Esophagus squamous epithelium (tissue), 5 donors: Measurements from ENCODE around the gene BCL2L13. TPM values are rescaled to one million over a fixed set of nuclear protein-coding genes. Genes with fewer than 3 reads are reported as not detected.

ENCODE experiments used
- DNase-seq: peaks from one replicate; lab custom pipeline; 2025; lab: John Stamatoyannopoulos, UW
- H3K27ac ChIP-seq, 4 donors: fragments of 200-600 bp; sonication (generic); one replicate each; pipeline ENCODE4 v1.5.1; 2016 to 2019; ENCODE audit warnings: mild to moderate bottlenecking in 1 of 4
- H3K27me3 ChIP-seq, 4 donors: fragments of 200-600 bp; sonication (generic); 1 replicate in 3 of 4; 2 replicates in 1 of 4; pipeline versions ENCODE4 v1.5.1 to v1.6.0; 2017 to 2021; ENCODE audit warnings: antibody characterized with exemption in 1 of 4
- H3K36me3 ChIP-seq, 3 donors: fragments of 200-600 bp; sonication (generic); one replicate each; pipeline ENCODE4 v1.5.1; 2016 to 2019
- H3K4me1 ChIP-seq, 3 donors: fragments of 200-600 bp; sonication (generic); one replicate each; pipeline ENCODE4 v1.5.1; 2017 to 2019
- H3K4me3 ChIP-seq, 4 donors: fragments of 200-600 bp; sonication (generic); 1 replicate in 3 of 4; 2 replicates in 1 of 4; pipeline ENCODE4 v1.5.1; 2016 to 2019; ENCODE audit warnings: mild to moderate bottlenecking in 2 of 4, moderate library complexity in 1 of 4
- H3K9me3 ChIP-seq, 3 donors: fragments of 200-600 bp; sonication (generic); one replicate each; pipeline ENCODE4 v1.5.1; 2016 to 2019
- POLR2A ChIP-seq, 4 donors: fragments of 450-650 bp; IDR thresholded peaks; one replicate each; pipeline ENCODE4 v1.6.1; 2017; ENCODE audit warnings: antibody characterized with exemption in 4 of 4, mild to moderate bottlenecking in 4 of 4, moderate library complexity in 3 of 4
- WGBS, 2 donors: methylation state at CpG; one replicate each; pipeline ENCODE4 v1.1.5; 2018; 5-methylcytosine and 5-hydroxymethylcytosine counted together
- intact Hi-C: fragments of 100-400 bp; cut with DNase I; formaldehyde crosslinking; loops from one replicate; pipeline ENCODE4 v1.15.0; 2022
- total RNA-seq, 4 donors: library from RNA; depleted of rRNA; stranded (reverse); fragments of >200 nt; gene quantifications; one replicate each; pipeline ENCODE4 v1.1.0, GENCODE V29; 2016
- TF ChIP-seq, protein P1 (sequence below), 6 experiments: fragments of 450-650 bp in 4 of 6; fragments of 200-600 bp in 2 of 6; sonication (generic) in 2 of 6; IDR thresholded peaks; one replicate each; pipeline ENCODE4 v1.5.1; 2016 to 2019; ENCODE audit warnings: antibody characterized with exemption in 6 of 6, mild to moderate bottlenecking in 4 of 6, moderate library complexity in 4 of 6
- donor health status: DM: yes; HTN: yes; CAD: no.

BCL2L13 gene
- total RNA-seq, 4 donors from 2014 or later = 31.7 to 49.2 (median 43.1) TPM

DNA sequence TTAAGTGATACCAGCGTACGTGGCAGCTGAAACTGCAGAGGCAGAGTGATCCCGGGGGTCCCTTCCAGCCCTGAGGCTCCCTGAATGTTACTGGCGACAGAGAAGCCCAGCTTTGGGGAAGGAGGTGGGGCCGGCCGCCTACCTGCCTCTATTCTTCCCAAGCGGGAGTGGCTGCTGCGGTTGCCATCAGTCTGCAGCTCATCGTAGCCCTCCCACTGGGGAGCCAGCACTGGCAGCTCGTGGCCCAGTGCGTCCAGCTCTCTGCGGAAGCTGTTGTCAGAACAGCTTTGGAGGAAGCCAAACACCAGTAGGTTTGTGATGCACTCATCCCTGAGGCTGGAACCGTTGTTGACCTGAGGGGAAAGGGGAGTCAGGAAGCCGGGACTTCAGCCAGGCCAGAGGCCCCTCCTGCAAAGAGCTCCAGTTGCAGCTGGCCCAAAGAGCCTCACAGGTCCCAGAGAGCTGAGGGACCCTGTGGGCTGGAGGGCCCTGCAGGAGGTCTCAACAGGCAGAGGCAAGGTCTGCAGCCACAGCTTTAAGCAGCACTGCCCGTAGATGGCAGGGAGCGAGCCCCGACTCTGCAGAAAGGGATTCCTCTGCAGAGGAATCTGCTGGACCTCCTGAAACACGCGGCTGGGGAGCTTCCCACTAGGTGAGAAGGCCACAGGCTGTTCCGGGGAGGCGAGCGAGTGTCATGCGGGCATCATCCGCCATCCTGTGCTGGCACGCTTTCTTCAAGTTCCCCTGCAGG, 105.3 kb downstream of the BCL2L13 start:
- DNase-seq = no peak
- Histone ChIP-seq H3K27ac (no peak overlapping the region), H3K4me1 (peaks cover 0 to 22% (median 0%) of the 10 kb centered on the region in 3 donors), H3K4me3 (no peak overlapping the region), H3K9me3 (no peaks in the 10 kb centered on the region), H3K27me3 (no peaks in the 10 kb centered on the region), H3K36me3 (peaks cover 0 to 8% (median 0%) of the 10 kb centered on the region in 3 donors)
- no peak for TF ChIP-seq POLR2A (IDR thresholded peaks at IDR 0.05)
- TF ChIP-seq, protein P1, sequence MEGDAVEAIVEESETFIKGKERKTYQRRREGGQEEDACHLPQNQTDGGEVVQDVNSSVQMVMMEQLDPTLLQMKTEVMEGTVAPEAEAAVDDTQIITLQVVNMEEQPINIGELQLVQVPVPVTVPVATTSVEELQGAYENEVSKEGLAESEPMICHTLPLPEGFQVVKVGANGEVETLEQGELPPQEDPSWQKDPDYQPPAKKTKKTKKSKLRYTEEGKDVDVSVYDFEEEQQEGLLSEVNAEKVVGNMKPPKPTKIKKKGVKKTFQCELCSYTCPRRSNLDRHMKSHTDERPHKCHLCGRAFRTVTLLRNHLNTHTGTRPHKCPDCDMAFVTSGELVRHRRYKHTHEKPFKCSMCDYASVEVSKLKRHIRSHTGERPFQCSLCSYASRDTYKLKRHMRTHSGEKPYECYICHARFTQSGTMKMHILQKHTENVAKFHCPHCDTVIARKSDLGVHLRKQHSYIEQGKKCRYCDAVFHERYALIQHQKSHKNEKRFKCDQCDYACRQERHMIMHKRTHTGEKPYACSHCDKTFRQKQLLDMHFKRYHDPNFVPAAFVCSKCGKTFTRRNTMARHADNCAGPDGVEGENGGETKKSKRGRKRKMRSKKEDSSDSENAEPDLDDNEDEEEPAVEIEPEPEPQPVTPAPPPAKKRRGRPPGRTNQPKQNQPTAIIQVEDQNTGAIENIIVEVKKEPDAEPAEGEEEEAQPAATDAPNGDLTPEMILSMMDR (IDR thresholded peaks at IDR 0.05) = no peak
- 58 to 77% methylated on average over 5 to 11 of the region's 25 CpGs for WGBS, 2 donors
- intact Hi-C loops = no loop called here

DNA sequence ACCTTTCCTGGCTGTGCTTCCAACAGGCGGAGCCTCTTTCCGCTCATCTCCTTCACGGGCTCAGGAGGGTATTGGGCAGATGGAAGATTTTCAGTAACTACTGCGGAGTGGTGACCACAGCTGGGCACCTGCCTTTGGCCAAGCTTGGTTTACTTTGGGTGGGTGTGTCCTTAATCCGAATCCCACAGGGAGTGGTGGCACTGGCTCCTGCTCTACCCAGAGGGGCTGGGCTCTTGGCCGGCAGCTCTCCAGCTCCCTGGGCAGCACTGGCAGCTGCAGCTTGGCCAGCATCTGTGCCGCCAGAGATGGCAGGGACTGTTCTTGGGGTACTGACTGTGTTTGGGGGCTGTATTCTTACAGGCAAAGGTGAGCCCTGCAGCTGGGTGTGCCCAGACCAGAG, 105.9 kb downstream of the BCL2L13 start:
- no peaks in the 10 kb centered on the region for H3K9me3 ChIP-seq
- WGBS, 2 donors = 60% methylated on average over 4 of the region's 7 CpGs; no CpG with 5 or more reads in 1 of the 2 donors
- no peak for DNase-seq
- no peak overlapping the region for H3K4me3 ChIP-seq
- intact Hi-C loops = no loop called here
- peaks cover 0 to 6% (median 0%) of the 10 kb centered on the region in 3 donors for H3K36me3 ChIP-seq
- no peaks in the 10 kb centered on the region for H3K27me3 ChIP-seq
- peaks cover 0 to 22% (median 0%) of the 10 kb centered on the region in 3 donors for H3K4me1 ChIP-seq
- TF ChIP-seq, protein P1 (IDR thresholded peaks at IDR 0.05) = no peak
- no peak for TF ChIP-seq POLR2A (IDR thresholded peaks at IDR 0.05)
- H3K27ac ChIP-seq = no peak overlapping the region

DNA sequence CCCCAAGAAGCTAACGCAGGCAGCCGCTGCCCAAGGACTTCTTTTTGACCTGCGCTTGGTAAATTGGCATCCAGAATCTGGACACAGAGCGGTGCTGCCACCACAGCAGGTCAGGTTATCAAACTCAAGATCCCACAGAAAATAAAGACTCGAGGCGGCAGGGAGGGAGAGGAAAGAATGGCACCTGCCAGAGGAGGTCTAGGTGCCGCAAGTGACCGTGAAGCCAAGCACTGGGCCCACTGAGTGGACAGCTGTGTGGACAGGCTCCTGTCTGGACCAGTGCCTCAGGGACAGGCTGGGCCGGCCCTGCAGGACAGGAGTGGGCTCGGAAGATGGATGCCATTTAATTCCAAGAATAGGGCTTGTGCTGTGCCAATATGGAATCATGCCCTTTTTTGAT, 108.4 kb downstream of the BCL2L13 start:
- Histone ChIP-seq H3K27me3 (no peaks in the 10 kb centered on the region), H3K9me3 (no peaks in the 10 kb centered on the region), H3K36me3 (peaks cover 0 to 4% (median 0%) of the 10 kb centered on the region in 3 donors), H3K4me1 (peaks cover 0 to 22% (median 0%) of the 10 kb centered on the region in 3 donors), H3K4me3 (no peak overlapping the region), H3K27ac (no peak overlapping the region)
- intact Hi-C loops = no loop called here
- 88 to 95% methylated on average over 7 to 10 of the region's 10 CpGs for WGBS, 2 donors
- no peak for TF ChIP-seq POLR2A (IDR thresholded peaks at IDR 0.05)
- TF ChIP-seq, protein P1 (IDR thresholded peaks at IDR 0.05) = no peak
- DNase-seq = no peak

DNA sequence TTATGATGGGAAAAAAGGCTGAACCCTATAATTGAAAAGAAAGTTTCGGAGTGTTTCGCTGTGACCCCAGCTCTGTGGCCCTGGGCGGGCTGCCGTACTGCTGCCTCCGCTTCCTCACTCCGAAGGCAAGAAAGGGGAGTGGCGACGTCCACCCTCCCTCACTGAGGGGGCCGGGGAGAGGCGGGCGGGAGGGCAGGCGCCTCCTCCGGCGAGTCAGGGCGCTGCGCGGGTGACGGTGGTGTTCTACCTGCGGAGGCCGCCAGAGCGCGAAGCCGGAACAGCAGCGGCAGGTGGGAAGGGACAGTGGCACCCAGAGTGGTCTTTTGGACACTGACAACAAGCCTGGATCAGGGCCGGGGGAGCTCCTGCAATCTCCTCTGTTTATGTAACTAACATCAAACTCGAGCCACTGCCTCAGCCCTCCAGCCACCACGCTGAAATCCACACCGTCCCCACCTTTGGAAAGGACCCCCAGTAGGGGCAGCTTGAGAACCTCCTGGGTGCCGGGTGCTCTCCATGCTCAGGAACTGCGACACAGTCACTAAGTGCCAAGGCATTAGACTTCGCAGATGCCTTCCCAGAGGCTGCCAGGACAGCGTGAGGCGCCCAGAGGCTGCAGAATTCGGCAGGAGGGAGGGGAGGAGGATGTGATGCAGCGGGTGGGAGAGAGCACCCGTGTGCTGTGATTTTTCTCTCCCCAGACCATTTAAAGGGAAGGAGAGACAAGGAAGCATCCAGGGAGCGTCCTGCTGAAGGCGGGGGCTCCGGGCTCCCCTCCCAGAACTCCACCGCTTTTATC, 110.2 kb downstream of the BCL2L13 start:
- H3K27ac ChIP-seq = no peak overlapping the region
- H3K9me3 ChIP-seq = no peaks in the 10 kb centered on the region
- peaks cover 0 to 4% (median 0%) of the 10 kb centered on the region in 3 donors for H3K36me3 ChIP-seq
- WGBS, 2 donors = 81 to 88% methylated on average over 25 to 29 of the region's 40 CpGs
- no peaks in the 10 kb centered on the region for H3K27me3 ChIP-seq
- no peak for DNase-seq
- TF ChIP-seq POLR2A (IDR thresholded peaks at IDR 0.05) = no peak
- TF ChIP-seq, protein P1 (IDR thresholded peaks at IDR 0.05) = no peak
- H3K4me3 ChIP-seq = no peak overlapping the region
- intact Hi-C loops = no loop called here
- peaks cover 0 to 10% (median 0%) of the 10 kb centered on the region in 3 donors for H3K4me1 ChIP-seq
